Activated CD8-positive, alpha-beta memory T cell treated with anti-CD3 and anti-CD28 coated beads, Interleukin-2, amount 50 U/mL, for 1 hour (primary cell): ENCODE results near the gene RGS17.
"Not testable (repeated sequence)": the region's sequence is repeated elsewhere in the genome, so short reads cannot be mapped to it uniquely, and the experiment has no call there.

Source experiments
- DNase-seq: peaks from one replicate; pipeline ENCODE4 v3.0.0-alpha.2; 2020; ENCODE audit errors: extremely low read depth

Gene RGS17

DNA sequence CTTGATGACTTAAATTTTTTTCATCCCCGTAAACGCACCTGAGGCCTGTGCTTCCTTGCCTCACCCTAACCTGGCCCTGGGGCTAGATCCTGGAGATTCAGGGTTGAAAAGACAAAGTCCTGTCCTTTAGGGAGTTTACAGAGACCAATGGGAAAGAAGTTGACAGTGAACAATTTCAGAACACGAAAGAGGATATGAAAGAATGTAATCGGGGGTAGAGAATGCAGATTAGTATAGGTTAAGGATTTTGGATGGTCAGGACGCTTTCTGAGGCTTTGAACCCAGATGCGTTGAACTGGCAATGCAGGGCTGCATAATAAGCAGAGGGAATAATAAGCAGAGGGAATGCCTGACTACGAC, 146.6 kb downstream of the RGS17 start:
- no peak for DNase-seq

DNA sequence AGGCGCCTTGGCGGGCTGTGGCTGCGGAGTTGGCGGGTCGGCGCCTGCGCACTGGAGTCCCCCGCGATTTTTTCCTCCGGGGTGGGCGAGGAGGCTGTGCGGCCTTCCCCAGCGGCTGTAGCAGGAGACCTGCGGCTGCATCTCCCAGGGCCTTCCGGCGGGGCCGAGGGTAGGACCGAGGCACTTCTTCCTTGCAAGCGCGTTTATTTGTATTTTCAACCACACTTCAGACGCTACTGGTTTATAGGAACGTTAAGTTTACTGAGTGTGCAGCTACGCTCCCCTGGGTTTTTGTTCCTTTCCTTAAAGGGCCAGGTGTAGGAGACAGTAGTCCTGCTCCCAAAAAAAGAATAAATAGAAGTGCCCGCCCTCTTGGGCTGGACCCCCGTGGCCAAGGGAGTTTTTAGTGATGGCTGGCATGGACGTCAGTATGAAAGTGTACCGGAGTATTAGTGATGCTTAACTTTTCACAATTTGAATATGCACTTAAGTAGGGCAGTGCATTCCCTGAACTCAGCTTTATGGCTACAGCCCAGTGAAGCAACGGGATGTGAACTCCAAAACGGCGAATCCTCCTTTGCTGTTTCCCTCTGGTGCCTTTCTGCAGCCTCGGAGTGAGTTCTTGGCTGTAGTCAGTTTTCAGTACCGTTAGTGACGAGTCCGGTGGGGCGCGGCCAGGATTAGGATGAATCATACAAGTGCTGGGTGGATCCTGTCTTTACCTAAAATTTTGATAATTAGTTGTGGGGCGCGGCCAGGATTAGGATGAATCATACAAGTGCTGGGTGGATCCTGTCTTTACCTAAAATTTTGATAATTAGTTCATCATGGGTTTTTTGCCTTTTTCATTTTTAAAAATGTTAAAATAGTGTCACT, 147.2 kb downstream of the RGS17 start:
- DNase-seq = peak; percentile 54

DNA sequence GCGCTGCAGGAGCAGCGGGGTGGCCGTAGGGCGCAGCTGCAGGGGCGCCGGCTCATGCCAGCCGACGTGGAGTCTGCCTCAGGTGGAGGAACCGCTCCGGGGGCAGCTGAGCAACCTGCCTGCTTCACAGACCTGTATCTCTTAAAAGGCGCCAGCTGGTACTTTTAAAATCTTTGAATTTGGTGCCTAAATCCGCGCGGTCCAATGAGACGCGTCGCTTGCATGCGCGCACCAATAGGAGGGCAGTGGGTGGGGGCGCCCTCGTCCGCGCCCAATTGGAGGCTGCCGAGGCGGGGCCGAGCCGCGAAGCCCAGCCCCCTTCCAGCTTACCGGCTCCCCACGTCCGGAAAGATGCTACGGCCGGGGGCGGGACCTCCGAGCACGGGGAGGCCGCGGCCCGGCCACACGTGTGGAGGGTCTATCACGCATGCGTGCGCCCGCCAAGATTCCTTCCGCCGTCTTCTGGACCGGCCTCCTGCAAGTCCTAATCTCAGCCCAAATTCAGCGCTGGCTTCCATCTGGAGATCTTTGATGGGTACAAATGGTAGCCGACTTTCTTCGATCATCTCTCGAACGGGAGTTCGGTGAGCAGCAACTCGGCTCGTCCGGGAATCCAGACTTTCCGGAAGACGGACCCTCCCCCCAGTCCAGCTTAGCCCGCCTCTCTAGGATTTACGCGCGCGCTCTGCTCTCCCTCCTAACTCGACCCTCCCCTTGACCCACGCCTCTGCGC, 148.0 kb downstream of the RGS17 start, which contains the start of gene FBXO5:
Gene FBXO5, minus strand, starts transcription at position 138 of the 733 bp plus-strand sequence. Its CDS starts 82 bp downstream, at position 56.
- DNase-seq = peak; percentile 84

DNA sequence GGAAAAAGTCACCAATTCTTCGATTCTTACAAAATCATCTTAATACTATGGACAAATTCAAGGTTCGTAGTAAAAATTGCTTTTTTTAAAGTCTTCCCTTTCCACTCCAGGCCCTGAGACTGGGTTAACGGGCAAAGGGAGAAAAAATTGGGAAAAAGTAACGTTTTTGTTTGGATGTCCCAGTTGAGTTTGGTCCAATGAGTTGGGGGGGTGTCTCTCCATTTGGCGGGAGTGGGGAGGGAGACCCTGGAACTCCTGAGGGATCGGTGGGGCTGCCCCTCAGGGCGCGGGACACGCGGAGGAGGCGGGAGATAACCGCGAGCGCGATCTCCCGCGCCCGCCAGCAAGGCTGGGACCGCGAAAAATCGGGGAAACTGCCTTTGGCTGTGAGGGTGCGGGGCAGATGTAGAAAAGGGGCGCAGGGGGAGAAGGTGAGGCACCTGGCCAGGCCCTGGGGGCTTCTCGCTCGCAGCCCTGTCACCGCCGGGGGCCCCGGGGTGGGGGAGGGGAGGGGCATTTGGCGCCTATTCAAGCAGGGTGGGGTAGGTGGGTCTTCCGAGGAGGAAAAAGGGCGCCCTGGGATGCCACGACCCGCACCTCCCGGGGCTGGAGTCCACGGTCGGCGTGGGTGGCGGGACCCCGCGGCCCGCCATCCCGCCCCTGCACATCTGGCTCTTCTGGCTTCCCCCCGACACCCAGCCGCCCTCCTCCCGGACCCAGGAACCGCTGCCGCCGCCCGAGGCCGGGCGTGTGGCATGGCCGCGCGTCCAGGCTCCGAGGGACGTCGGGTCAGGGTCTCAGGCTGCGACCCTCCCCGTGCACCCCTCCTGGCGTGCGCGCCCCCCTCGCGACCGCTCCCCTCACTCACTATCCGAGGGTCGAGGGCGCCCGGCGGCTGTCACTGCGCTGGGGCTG, 148.8 kb downstream of the RGS17 start:
- DNase-seq = no peak

DNA sequence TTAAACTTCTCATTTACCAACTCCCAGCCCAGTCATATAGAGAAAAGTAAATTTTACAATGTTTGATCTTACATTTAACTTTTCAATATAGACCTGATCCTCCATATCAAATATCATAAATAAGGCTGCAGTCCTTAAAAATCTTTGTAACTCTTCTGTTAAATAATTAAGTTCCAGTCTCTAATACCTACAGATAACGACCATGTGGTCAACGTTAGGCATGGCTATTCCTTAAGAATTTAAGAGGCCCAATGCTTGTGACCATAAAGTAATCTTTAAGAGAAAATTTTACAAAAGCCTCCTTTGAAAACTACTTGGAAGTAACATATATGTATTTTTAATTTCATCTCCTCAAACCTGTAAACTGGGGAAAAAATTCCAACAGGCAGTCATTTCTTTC, 149.9 kb downstream of the RGS17 start:
- no peak for DNase-seq

DNA sequence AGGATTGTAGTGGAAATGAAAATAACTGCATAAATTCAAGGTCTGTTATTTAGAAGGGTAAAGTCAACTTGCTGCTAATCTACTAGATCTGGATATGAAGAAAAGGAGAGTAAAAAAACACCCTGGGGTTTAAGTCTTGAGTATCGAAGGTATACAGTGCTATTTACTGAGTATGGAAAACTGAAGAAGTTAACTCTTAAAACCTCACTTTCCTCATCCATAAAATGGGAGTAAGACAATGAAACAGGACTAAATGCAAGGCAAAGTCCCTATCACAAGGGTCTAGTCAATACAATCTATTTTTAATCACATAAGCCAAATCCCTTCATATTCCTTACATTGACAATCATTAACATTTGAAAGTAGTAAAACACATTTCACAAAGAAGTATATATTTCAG, 150.4 kb downstream of the RGS17 start:
- no peak for DNase-seq

DNA sequence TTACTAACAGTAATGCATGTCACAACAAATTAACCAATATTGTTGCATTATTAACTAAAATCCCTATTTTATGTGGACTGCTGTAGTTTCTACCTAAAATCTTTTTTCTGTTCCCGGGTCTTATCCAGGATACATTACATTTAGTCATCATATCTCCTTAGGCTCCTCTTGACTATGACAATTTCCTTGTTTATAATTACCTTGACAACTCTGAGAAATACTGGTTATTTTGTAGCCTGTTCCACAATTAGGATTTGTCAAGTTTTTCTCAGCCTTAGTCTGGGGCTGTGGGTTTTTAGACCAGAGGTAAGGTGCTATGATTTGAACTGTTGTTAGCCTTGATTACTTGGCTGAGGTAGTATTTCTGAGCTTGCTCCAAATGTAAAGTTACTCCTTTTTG, 152.0 kb downstream of the RGS17 start:
- no peak for DNase-seq

DNA sequence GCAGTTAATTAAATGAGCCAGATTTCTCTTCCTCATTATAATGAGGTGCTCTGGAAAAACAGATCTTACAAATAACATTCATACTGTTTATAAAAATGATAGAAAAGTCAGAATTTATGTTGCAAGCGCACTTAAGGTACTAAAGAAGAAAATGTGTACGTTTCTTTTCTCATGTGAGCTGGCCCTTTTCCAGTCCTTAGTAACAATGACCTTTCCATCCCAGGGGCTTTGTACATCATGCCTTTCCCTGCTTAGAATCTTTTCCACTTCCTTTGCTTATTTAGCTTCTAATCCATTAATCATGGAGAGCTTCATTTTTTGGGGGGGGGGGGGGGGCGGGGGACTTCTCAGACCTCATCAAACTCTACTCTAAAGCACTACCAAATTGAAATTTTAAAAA, 153.0 kb downstream of the RGS17 start:
- no peak for DNase-seq

DNA sequence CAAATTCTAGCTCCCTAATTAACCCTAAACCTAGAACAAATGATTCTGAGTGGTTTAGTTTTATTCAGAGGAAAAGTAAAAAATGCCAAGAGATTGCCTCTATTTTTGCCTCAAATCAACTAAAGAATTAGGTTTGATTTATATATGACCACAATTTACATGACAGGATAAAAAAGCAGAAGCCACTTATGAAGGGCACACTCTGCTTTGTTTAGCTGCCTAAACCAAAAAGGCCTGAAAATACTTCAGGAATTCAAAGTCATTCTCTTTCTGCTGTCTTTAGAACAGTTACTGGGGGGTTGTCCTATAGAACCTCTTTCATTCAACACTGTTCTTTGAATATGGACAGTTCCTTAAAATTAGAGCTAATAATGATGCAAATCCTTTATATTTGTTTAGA, 153.5 kb downstream of the RGS17 start:
- DNase-seq = no peak

DNA sequence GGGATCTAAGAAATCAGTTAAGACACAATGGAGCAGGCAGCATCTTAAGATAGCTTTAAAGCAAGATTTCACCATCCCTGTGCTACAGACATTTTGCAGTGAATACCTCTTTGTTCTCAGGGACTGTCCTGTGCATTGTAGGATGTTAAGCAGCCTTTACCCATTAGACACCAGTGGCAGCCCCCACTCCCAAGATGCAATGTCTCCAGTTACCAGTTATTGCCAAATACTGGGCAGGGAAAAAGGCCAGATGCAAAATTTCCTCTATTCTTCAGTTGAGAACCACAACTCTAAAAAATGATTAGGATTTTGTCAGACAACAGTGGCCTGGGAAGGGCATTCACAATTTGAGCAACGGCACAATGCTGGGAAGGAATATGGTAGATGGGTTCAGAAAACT, 154.3 kb downstream of the RGS17 start:
- DNase-seq = no peak

DNA sequence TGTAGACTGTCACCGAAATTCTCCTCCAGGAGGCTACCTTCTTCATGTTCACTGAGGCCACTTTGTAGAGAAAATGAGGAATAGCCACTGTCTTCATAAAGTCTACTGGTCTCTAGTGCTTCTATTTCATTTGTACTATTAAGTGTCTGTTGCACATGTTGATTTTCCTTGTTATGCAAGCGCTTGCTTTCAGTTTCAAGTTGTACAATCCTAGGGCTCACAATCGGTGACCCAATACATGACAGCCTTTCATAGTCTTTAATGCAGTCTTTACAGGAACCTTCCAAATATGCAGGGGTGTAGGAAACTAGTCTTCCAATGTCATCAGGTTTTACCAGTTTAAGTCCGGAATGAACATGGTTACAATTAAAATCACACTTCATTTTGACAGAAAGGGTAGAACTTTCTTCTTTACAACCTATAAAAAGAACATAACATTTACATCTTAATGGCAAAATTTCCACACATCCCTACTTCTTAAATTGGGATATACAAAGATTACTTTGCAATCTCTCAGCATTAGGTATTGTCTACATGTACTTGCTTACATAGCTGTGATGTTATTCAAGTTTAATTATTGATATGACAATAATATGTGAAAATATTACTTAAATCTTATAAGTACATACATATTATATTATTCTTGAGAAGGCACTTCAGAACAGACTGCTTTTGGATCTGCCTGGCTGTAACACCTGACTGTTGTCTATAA, 155.7 kb downstream of the RGS17 start:
- DNase-seq = no peak

DNA sequence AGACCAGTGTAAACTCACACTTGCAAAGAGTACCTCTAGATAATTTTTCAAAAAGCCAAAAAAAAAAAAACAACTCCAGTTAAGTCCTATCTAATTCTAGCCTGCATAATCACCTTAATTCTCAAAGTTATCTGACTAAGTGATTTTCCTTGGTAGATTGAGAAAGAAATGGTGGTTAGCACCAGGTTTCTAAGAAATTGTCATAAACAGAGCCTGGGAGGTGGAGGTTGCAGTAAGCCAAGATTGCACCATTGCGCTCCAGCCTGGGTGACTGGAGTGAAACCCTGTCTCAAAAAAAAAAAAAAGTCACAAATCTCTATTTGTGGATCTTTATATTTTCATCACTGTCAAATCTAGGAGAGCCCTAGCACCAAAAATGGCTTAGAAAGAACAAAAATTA, 157.2 kb downstream of the RGS17 start:
- no peak for DNase-seq

DNA sequence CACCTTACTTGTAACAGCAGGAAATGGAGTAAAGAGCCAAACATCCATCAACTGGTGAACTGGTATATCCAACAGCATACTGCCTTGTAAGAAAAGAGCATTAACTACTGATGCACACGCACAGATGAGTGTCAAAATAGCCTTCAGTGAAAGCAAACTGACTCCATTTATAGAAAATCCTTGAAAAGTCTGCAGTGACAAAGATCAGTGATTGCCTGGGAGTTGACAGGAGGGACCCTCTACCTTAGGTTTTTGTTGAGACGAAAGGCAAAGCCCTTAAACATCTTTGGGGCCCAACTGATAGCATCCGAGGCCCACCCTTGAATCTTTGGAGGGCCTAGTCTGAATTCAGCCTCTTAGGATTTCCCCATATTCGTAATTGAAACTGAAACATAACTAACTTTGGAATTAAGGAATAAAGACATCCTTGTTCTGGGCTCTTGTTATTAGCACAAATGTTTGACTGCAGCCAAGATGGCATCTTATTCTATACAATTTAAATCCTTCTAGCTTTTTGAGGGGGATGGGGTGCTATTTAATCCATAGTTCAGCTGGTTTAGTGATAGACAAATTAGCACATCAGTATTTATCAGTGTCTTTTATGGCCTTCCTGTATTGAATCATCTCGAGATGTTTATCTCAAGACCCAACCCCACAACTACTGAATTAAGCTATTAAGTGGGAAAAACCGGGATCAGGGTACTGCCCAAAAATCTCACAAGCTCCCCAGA, 161.2 kb downstream of the RGS17 start:
- DNase-seq = no peak

DNA sequence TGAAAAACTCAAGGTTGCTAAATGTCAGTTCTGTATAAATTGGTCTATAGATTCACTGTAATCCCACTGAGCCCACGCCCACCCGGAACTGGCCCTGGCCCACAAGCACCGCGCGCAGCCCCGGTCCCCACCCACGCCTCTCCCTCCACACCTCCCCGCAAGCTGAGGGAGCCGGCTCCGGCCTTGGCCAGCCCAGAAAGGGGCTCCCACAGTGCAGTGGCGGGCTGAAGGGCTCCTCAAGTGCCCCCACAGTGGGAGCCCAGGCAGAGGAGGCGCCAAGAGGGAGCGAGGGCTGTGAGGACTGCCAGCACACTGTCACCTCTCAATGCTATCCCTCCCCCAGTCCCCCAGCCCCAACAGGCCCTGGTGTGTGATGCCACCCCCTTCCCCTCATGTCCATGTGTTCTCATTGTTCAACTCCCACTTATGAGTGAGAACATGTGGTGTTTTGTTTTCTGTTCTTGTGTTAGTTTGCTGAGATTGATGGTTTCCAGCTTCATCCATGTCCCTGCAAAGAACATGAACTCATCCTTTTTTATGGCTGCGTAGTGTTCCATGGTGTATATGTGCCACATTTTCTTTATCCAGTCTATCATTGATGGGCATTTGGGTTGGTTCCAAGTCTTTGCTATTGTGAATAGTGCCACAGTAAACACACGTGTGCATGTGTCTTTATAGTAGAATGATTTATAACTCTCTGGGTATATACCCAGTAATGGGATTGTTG, 164.8 kb downstream of the RGS17 start:
- not testable (repeated sequence) for DNase-seq

DNA sequence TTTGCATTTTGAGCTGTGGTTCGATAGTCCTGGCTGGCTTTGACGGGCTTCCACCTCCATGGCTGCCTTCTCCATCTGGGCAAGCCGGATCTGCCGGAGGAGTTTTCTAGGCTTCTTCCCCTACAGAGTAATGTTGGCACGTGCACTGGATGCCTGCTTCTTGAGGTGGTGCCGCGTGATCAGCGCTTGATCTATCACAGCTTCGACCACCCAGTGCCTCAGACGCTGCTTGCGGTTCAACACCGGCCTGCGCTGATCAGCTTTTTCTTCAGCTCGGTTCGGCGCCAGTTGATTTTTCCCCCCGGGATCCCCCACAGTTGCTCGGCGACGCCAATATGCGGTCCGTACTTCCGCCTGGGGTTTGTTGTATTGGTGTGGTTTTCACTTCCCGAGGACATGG, 171.7 kb downstream of the RGS17 start:
- no peak for DNase-seq

DNA sequence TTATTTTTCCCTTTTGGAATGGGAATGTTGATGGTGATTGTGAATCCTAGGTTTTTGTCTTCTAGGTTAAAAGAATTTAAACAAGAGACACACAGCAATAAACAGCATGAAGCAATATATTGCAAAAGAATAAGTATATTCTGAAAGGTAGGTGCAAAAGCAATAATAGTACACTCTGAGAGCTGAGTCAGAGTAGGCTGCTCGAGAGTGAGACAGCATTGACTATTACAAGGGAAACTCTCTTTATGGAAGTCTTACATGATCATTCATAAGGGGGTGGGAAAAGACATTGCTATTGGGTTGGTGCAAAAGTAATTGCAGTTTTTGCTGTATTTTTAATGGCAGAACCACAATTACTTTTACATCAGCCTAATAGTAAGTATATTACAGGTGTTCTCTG, 173.3 kb downstream of the RGS17 start:
- no peak for DNase-seq
